WTC11 (cell line): ENCODE data around the gene FAM53A. TPM values are rescaled to one million over a fixed set of nuclear protein-coding genes. Genes with fewer than 3 reads are reported as not detected.

ENCODE experiments used
- ATAC-seq: fragments of 200-7000 bp; cut with Tn5 transposase; 2 replicates; pipeline ENCODE4 v1.10.0; 2021; ENCODE audit warnings: mild to moderate bottlenecking, moderate library complexity
- CTCF ChIA-PET: fragments of 300-600 bp; sonication (Branson Sonifier 250); formaldehyde crosslinking; loops from one replicate; lab custom pipeline; 2021; ENCODE audit warnings: antibody characterized with exemption; lab: Charles Lee
- POLR2A ChIA-PET: fragments of 350-600 bp; sonication (Branson Sonifier 250); formaldehyde crosslinking; loops from one replicate; lab custom pipeline; 2021; ENCODE audit warnings: antibody characterized with exemption; lab: Charles Lee
- DNase-seq: peaks from one replicate; pipeline ENCODE4 v3.0.0; 2021; ENCODE audit warnings: low spot score
- H3K27ac Mint-ChIP-seq: 2 replicates; pipeline ENCODE4 v1.8.0; 2021; ENCODE audit warnings: mixed read lengths
- H3K27me3 Mint-ChIP-seq: 2 replicates; pipeline ENCODE4 v1.8.0; 2021; ENCODE audit warnings: low read depth, mild to moderate bottlenecking, moderate library complexity, mixed read lengths
- H3K36me3 Mint-ChIP-seq: 2 replicates; pipeline ENCODE4 v1.8.0; 2021; ENCODE audit warnings: mixed read lengths
- H3K4me1 Mint-ChIP-seq: 2 replicates; pipeline ENCODE4 v1.8.0; 2022; ENCODE audit warnings: mixed read lengths
- H3K4me3 Mint-ChIP-seq: 2 replicates; pipeline ENCODE4 v1.8.0; 2021; ENCODE audit warnings: mild to moderate bottlenecking, moderate library complexity, mixed read lengths
- H3K9me3 Mint-ChIP-seq: 2 replicates; pipeline ENCODE4 v1.8.0; 2021; ENCODE audit warnings: mixed read lengths
- AFF4 ChIP-seq: sonication (generic); formaldehyde crosslinking; IDR thresholded peaks from 2 replicates; pipeline ENCODE4 v1.8.1; 2023; ENCODE audit warnings: mild to moderate bottlenecking, missing genetic modification reagents, borderline replicate concordance
- ATF6 ChIP-seq: sonication (generic); formaldehyde crosslinking; IDR thresholded peaks from 2 replicates; pipeline ENCODE4 v1.8.1; 2023; ENCODE audit warnings: mild to moderate bottlenecking, missing genetic modification reagents
- CBFB ChIP-seq: sonication (generic); formaldehyde crosslinking; IDR thresholded peaks from 2 replicates; pipeline ENCODE4 v1.8.1; 2022; ENCODE audit warnings: mild to moderate bottlenecking, low read depth, missing genetic modification reagents
- CREB1 ChIP-seq: sonication (generic); formaldehyde crosslinking; IDR thresholded peaks from 2 replicates; pipeline ENCODE4 v1.8.0; 2023; ENCODE audit warnings: mild to moderate bottlenecking, missing genetic modification reagents
- CREM ChIP-seq: sonication (generic); formaldehyde crosslinking; IDR thresholded peaks from 2 replicates; pipeline ENCODE4 v1.8.1; 2022; ENCODE audit warnings: mild to moderate bottlenecking, missing genetic modification reagents, moderate library complexity
- ELF4 ChIP-seq: sonication (generic); formaldehyde crosslinking; IDR thresholded peaks from 2 replicates; pipeline ENCODE4 v1.8.1; 2022; ENCODE audit warnings: low read depth, mild to moderate bottlenecking, moderate library complexity, missing genetic modification reagents
- FOXJ3 ChIP-seq: sonication (generic); formaldehyde crosslinking; IDR thresholded peaks from 2 replicates; pipeline ENCODE4 v1.9.0; 2021; ENCODE audit warnings: missing genetic modification reagents, mild to moderate bottlenecking, borderline replicate concordance
- HMGA2 ChIP-seq: fragments of 250-450 bp; sonication (Bioruptor Pico); IDR thresholded peaks from 2 replicates; pipeline ENCODE4 v1.4.0; 2021; ENCODE audit warnings: mild to moderate bottlenecking, moderate library complexity
- IRF1 ChIP-seq: sonication (generic); formaldehyde crosslinking; IDR thresholded peaks from 2 replicates; pipeline ENCODE4 v1.8.0; 2023; ENCODE audit warnings: missing genetic modification reagents
- JAZF1 ChIP-seq: fragments of 250-450 bp; sonication (Bioruptor Pico); IDR thresholded peaks from 2 replicates; pipeline ENCODE4 v1.9.0; 2021; ENCODE audit warnings: moderate library complexity, mild to moderate bottlenecking, inconsistent platforms
- RORB ChIP-seq: fragments of 250-450 bp; sonication (Bioruptor Pico); IDR thresholded peaks from 2 replicates; pipeline ENCODE4 v1.9.0; 2021; ENCODE audit warnings: mild to moderate bottlenecking
- STAT6 ChIP-seq: sonication (generic); formaldehyde crosslinking; conservative IDR thresholded peaks from 2 replicates; pipeline ENCODE4 v1.8.1; 2023; ENCODE audit warnings: mild to moderate bottlenecking, low read depth, missing genetic modification reagents, moderate library complexity
- USF2 ChIP-seq: sonication (generic); formaldehyde crosslinking; IDR thresholded peaks from 2 replicates; pipeline ENCODE4 v1.8.1; 2023; ENCODE audit warnings: mild to moderate bottlenecking, missing genetic modification reagents, moderate library complexity
- ZNF281 ChIP-seq: sonication (generic); formaldehyde crosslinking; IDR thresholded peaks from 2 replicates; pipeline ENCODE4 v1.8.0; 2023; ENCODE audit warnings: mild to moderate bottlenecking, missing genetic modification reagents
- ZNF396 ChIP-seq: fragments of 250-450 bp; sonication (Bioruptor Pico); IDR thresholded peaks from 2 replicates; pipeline ENCODE4 v1.8.0; 2021; ENCODE audit warnings: mild to moderate bottlenecking, moderate library complexity, borderline replicate concordance
- ZNF416 ChIP-seq: fragments of 250-450 bp; sonication (Bioruptor Pico); IDR thresholded peaks from 2 replicates; pipeline ENCODE4 v1.9.0; 2021; ENCODE audit warnings: mild to moderate bottlenecking, inconsistent platforms
- ZSCAN18 ChIP-seq: fragments of 250-450 bp; sonication (Bioruptor Pico); IDR thresholded peaks from 2 replicates; pipeline ENCODE4 v2.1.2; 2022; ENCODE audit warnings: mild to moderate bottlenecking, moderate library complexity
- total RNA-seq: library from RNA; stranded (reverse); gene quantifications from 3 replicates; pipeline ENCODE4 v1.2.3, GENCODE V29; 2021

The FAM53A gene
- total RNA-seq, 1 experiment from 2014 or later, result 2.9 TPM

- TF ChIP-seq AFF4 (no peak), HMGA2 (no peak), CREB1 (CRISPR knock-in tag) (no peak), CREM (CRISPR knock-in tag) (no peak), ZNF396 (CRISPR knock-in tag) (no peak), ZSCAN18 (CRISPR knock-in tag) (no peak), FOXJ3 (CRISPR knock-in tag) (no peak), ATF6 (no peak), ZNF281 (CRISPR knock-in tag) (no peak)
Observed at GRCh38 chr4:1637580-1638271, 46.4 kb downstream of the FAM53A start (continued).

GRCh38 chr4:1636490-1637211 lies 47.5 kb downstream of the FAM53A start:
- POLR2A ChIA-PET, result no interaction called here
- no peak for TF ChIP-seq ZNF416 (CRISPR knock-in tag)
- DNase-seq, result no peak
- no peak for ATAC-seq
- no peak overlapping the region for H3K27ac Mint-ChIP-seq
- no peak overlapping the region for H3K4me3 Mint-ChIP-seq
- CTCF ChIA-PET, result interaction anchor here (0.7 to 1.7 kb wide), 5 partner anchors 9 to 112 kb away, joined by 3 to 5 read pairs (median 3); no protein-coding TSS in a partner anchor
- no peaks in the 10 kb centered on the region for H3K36me3 Mint-ChIP-seq
- H3K9me3 Mint-ChIP-seq, result no peaks in the 10 kb centered on the region
- H3K4me1 Mint-ChIP-seq, result no peaks in the 10 kb centered on the region
- H3K27me3 Mint-ChIP-seq, result no peaks in the 10 kb centered on the region

- Mint-ChIP-seq H3K27ac (no peak overlapping the region), H3K4me3 (no peak overlapping the region), H3K4me1 (no peaks in the 10 kb centered on the region), H3K36me3 (no peaks in the 10 kb centered on the region), H3K9me3 (no peaks in the 10 kb centered on the region), H3K27me3 (no peaks in the 10 kb centered on the region)
- CTCF ChIA-PET, result interaction anchor here (1.4 to 1.7 kb wide), 2 partner anchors 58 to 94 kb away, joined by 4 to 5 read pairs; no protein-coding TSS in a partner anchor
- POLR2A ChIA-PET, result no interaction called here
- ATAC-seq, result no peak
- no peak for DNase-seq
- TF ChIP-seq STAT6 (CRISPR knock-in tag) (no peak), JAZF1 (no peak), RORB (CRISPR knock-in tag) (no peak), USF2 (CRISPR knock-in tag) (no peak), ELF4 (no peak), CBFB (CRISPR knock-in tag) (no peak), IRF1 (CRISPR knock-in tag) (no peak)
Observed at GRCh38 chr4:1635464-1635863, 48.6 kb downstream of the FAM53A start.
